ENCODE measurements around the gene PSEN2.

PSEN2 gene

GRCh38 chr1:226871636-226872327 is 1.4 kb downstream of the PSEN2 start:
- Mint-ChIP-seq H3K27me3 (no peaks in the 10 kb centered on the region), H3K36me3 (ENCODE audit: insufficient read depth) (peaks cover 6% of the 10 kb centered on the region), H3K4me1 (peaks cover 21% of the 10 kb centered on the region), H3K9me3 (no peaks in the 10 kb centered on the region), H3K27ac (ENCODE audit: low read depth) (no peak overlapping the region), H3K4me3 (peak overlapping the region; percentile 85)
- ATAC-seq (replicated peaks; ENCODE audit: extremely low read depth, poor library complexity, severe bottlenecking) = no peak
- DNase-seq (ENCODE audit: low spot score in 2 of 2) = no peak

GRCh38 chr1:226872437-226872836 is 2.0 kb downstream of the PSEN2 start:
- Mint-ChIP-seq H3K27me3 (no peaks in the 10 kb centered on the region), H3K27ac (ENCODE audit: low read depth) (no peak overlapping the region)

DNA sequence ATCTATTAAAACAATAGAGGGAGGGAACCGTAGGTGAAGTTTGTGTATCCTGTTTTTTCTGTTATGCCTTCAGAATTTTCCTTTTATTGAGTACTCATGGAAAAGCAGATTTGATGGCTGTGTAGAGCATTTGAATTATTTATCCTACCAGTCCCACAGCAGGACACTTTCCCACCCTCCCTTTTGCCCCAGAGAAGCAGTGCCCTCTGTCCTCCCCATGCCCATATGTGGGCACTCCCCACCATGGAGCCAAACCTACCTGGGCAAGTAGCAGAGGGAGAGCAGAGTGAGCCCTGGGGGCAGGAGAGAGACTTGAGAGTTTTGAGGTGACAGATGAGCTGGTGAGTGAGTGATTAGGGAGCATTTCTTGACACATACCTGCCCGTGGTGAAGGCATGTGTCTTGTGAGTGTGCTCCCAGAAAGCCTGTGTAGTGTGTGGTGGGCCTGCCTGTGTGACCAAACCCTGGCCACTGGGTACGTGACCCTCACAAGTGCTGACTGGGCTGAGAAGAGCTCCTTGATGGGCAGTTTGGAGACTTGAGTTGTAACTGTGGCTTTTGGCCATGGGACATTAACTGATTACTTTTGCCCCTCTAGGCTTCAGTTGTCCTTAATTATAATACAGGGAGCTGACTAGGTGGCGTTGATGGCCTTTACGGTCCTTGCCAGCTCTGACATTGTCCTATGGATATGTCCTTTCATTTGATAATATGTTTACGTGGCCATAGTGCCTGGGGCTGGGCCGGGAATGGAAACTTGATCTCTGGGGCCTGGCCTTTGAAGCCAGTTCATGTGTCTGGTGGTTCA is 3.6 kb downstream of the PSEN2 start:
- peaks cover 21% of the 10 kb centered on the region for H3K4me1 Mint-ChIP-seq
- no peak for ATAC-seq (replicated peaks; ENCODE audit: extremely low read depth, poor library complexity, severe bottlenecking)
- H3K9me3 Mint-ChIP-seq = no peaks in the 10 kb centered on the region
- H3K36me3 Mint-ChIP-seq (ENCODE audit: insufficient read depth) = peaks cover 9% of the 10 kb centered on the region
- H3K27ac Mint-ChIP-seq (ENCODE audit: low read depth) = no peak overlapping the region
- no peaks in the 10 kb centered on the region for H3K27me3 Mint-ChIP-seq
- H3K4me3 Mint-ChIP-seq = no peak overlapping the region
- no peak for DNase-seq (ENCODE audit: low spot score in 2 of 2)

More at GRCh38 chr1:226872437-226872836, 2.0 kb downstream of the PSEN2 start:
- no peaks in the 10 kb centered on the region for H3K9me3 Mint-ChIP-seq
- DNase-seq (ENCODE audit: low spot score in 2 of 2) (no peak), ATAC-seq (replicated peaks; ENCODE audit: extremely low read depth, poor library complexity, severe bottlenecking) (no peak)
- no peak overlapping the region for H3K4me3 Mint-ChIP-seq
- H3K36me3 Mint-ChIP-seq (ENCODE audit: insufficient read depth) = peaks cover 6% of the 10 kb centered on the region
- H3K4me1 Mint-ChIP-seq = peaks cover 21% of the 10 kb centered on the region

- ATAC-seq (replicated peaks; ENCODE audit: extremely low read depth, poor library complexity, severe bottlenecking) (no peak), DNase-seq (ENCODE audit: low spot score in 2 of 2) (no peak)
- H3K27ac Mint-ChIP-seq (ENCODE audit: low read depth) = no peak overlapping the region
- H3K36me3 Mint-ChIP-seq (ENCODE audit: insufficient read depth) = peaks cover 9% of the 10 kb centered on the region
- no peaks in the 10 kb centered on the region for H3K27me3 Mint-ChIP-seq
- peaks cover 16% of the 10 kb centered on the region for H3K4me1 Mint-ChIP-seq
- H3K9me3 Mint-ChIP-seq = no peaks in the 10 kb centered on the region
- no peak overlapping the region for H3K4me3 Mint-ChIP-seq
These were observed 4.4 kb downstream of the PSEN2 start for GRCh38 chr1:226874579-226875425.

DNA sequence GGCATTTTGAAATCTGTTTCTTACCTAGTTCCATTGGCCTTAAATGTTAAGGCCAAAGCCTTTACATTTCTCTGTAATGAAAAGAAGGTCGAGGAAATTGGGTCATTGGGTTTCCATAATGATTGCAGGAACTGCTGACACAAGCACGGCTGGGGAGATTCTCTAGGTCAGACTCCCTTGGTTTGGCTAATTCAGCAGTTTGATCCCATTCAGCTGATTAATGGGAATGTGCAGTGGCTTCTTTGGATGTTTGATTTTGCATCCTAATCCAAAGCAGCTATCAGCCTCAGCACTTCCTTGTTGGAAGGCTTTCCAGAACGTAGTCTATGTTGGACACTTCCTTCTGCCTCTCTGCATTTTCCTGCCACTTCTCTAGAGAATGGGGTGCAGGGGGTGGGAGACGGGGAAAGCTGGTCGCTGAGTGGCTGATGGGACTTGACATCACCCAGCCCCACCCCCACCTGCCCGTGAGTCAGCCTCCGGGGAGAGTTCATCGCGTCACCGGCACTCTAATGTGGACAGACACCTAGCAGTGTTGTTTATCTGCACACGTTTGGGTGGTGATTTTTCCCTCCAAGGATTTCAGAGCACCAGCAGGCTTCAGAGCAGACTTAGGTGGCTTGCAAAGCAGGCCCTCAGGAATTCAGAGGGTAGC is 5.4 kb downstream of the PSEN2 start:
- H3K4me1 Mint-ChIP-seq = peaks cover 12% of the 10 kb centered on the region
- H3K27ac Mint-ChIP-seq (ENCODE audit: low read depth) = no peak overlapping the region
- ATAC-seq (replicated peaks; ENCODE audit: extremely low read depth, poor library complexity, severe bottlenecking) (no peak), DNase-seq (ENCODE audit: low spot score in 2 of 2) (no peak)
- H3K9me3 Mint-ChIP-seq = no peaks in the 10 kb centered on the region
- no peaks in the 10 kb centered on the region for H3K27me3 Mint-ChIP-seq
- no peak overlapping the region for H3K4me3 Mint-ChIP-seq
- peaks cover 10% of the 10 kb centered on the region for H3K36me3 Mint-ChIP-seq (ENCODE audit: insufficient read depth)

GRCh38 chr1:226877669-226878068 is 7.3 kb downstream of the PSEN2 start:
- H3K27me3 Mint-ChIP-seq = no peaks in the 10 kb centered on the region
- H3K36me3 Mint-ChIP-seq (ENCODE audit: insufficient read depth) = peaks cover 10% of the 10 kb centered on the region
- no peak for ATAC-seq (replicated peaks; ENCODE audit: extremely low read depth, poor library complexity, severe bottlenecking)
- no peak for DNase-seq (ENCODE audit: low spot score in 2 of 2)
- H3K4me1 Mint-ChIP-seq = peaks cover 20% of the 10 kb centered on the region
- H3K4me3 Mint-ChIP-seq = no peak overlapping the region
- H3K9me3 Mint-ChIP-seq = no peaks in the 10 kb centered on the region
- no peak overlapping the region for H3K27ac Mint-ChIP-seq (ENCODE audit: low read depth)

DNA sequence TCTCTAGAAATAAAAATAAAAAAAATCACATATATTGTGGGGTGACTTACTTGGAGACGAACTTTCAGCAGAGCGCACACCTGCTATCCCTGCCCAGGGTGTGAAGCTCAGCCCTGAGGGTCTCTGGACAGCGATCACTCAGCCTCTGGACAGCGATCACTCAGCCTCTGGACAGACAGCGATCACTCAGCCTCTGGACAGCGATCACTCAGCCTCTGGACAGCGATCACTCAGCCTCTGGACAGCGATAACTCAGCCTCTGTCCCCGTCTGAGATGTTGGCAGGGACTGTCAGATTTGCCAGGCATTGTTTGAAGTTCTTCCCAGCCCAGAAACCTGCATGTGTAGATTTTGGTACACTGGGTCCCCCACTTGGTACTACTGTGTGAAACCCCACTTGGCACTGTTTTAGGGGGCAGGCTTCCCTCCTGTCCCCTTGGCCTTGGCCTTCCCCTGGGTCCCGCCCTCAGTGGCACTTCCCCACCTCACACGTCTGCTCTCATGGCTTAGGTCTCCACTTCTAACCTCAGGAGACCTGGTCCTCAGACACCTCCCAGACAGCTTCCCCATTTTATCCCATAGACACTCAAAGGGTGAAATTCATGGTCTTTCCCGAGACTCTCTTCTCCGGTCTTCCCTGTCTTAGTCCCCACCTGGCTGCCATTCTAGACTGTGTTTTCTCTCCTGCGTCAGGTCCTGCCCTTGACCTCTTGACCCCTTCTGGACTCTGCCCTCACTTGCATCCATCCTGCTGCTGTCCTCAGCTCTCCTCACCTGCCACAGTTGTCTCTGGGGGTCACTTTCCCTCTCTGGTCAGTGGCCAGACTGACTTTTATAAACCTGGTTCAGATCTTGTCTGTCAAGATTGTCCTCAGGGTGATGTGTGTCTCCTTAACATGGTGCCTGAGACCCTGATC is 10.2 kb downstream of the PSEN2 start:
- ATAC-seq (replicated peaks; ENCODE audit: extremely low read depth, poor library complexity, severe bottlenecking) = no peak
- Mint-ChIP-seq H3K27ac (ENCODE audit: low read depth) (peak overlapping the region; percentile 55), H3K4me3 (no peak overlapping the region), H3K9me3 (no peaks in the 10 kb centered on the region), H3K27me3 (no peaks in the 10 kb centered on the region), H3K4me1 (peaks cover 30% of the 10 kb centered on the region), H3K36me3 (ENCODE audit: insufficient read depth) (peaks cover 7% of the 10 kb centered on the region)
- DNase-seq (ENCODE audit: low spot score in 2 of 2) = no peak

- ATAC-seq (replicated peaks; ENCODE audit: extremely low read depth, poor library complexity, severe bottlenecking) = no peak
- H3K27ac Mint-ChIP-seq (ENCODE audit: low read depth) = peak overlapping the region; percentile 92
- H3K27me3 Mint-ChIP-seq = no peaks in the 10 kb centered on the region
- H3K4me3 Mint-ChIP-seq = peak overlapping the region; percentile 76
- H3K36me3 Mint-ChIP-seq (ENCODE audit: insufficient read depth) = peaks cover 9% of the 10 kb centered on the region
- H3K9me3 Mint-ChIP-seq = no peaks in the 10 kb centered on the region
- H3K4me1 Mint-ChIP-seq = peaks cover 30% of the 10 kb centered on the region
- DNase-seq (ENCODE audit: low spot score in 2 of 2) = no peak
These were observed 11.2 kb downstream of the PSEN2 start for GRCh38 chr1:226881515-226882185.

DNA sequence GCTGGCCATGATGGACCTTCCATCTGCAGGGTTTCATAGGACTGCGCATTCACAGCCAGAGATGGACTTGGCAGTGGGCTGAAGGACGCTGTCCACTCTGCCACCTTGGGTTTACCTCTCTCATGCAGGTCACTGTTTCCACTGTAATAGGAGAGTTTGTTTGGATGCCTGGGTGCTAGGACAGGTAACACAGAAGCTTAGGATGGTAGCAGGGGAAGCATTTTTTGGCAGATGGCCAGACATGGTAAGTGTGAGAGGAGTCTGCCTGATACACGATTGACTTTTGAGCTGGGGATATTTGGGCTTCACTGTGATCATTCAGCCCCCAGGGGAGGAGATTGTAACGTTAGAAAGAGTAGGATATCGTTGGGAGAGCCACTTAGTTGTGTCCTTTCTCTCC is 11.8 kb downstream of the PSEN2 start:
- H3K36me3 Mint-ChIP-seq (ENCODE audit: insufficient read depth) = peaks cover 9% of the 10 kb centered on the region

GRCh38 chr1:226882631-226883409 is 12.4 kb downstream of the PSEN2 start:
- H3K27me3 Mint-ChIP-seq = no peaks in the 10 kb centered on the region
- DNase-seq (ENCODE audit: low spot score in 2 of 2) = no peak
- H3K9me3 Mint-ChIP-seq = no peaks in the 10 kb centered on the region
- peak; percentile 83 for ATAC-seq (replicated peaks; ENCODE audit: extremely low read depth, poor library complexity, severe bottlenecking)
- H3K36me3 Mint-ChIP-seq (ENCODE audit: insufficient read depth) = peaks cover 6% of the 10 kb centered on the region
- H3K4me1 Mint-ChIP-seq = peaks cover 30% of the 10 kb centered on the region
- H3K27ac Mint-ChIP-seq (ENCODE audit: low read depth) = peak overlapping the region; percentile 92
- peak overlapping the region; percentile 76 for H3K4me3 Mint-ChIP-seq

More for the DNA sequence above, 11.8 kb downstream of the PSEN2 start:
- ATAC-seq (replicated peaks; ENCODE audit: extremely low read depth, poor library complexity, severe bottlenecking) (peak; percentile 48), DNase-seq (ENCODE audit: low spot score in 2 of 2) (no peak)
- peaks cover 30% of the 10 kb centered on the region for H3K4me1 Mint-ChIP-seq
- no peaks in the 10 kb centered on the region for H3K9me3 Mint-ChIP-seq
- peak overlapping the region; percentile 92 for H3K27ac Mint-ChIP-seq (ENCODE audit: low read depth)
- H3K4me3 Mint-ChIP-seq = peak overlapping the region; percentile 76
- no peaks in the 10 kb centered on the region for H3K27me3 Mint-ChIP-seq

Data from central memory CD8-positive, alpha-beta T cell (primary cell).